Neuronal stem cell (in vitro differentiated cells): Measurements from ENCODE around the gene KCNQ1.

ENCODE experiments used
- DNase-seq: peaks from one replicate; pipeline ENCODE4 v3.0.0-alpha.2; 2013; ENCODE audit warnings: low spot score
- H2AFZ ChIP-seq: one replicate; pipeline ENCODE4 v1.6.1; 2013; ENCODE audit warnings: mild to moderate bottlenecking, low read length, inconsistent platforms
- H2AK5ac ChIP-seq: 2 replicates; pipeline ENCODE4 v1.6.1; 2013; ENCODE audit warnings: low read depth, mild to moderate bottlenecking, inconsistent platforms, low read length, moderate library complexity, mixed read lengths
- H2BK120ac ChIP-seq: 2 replicates; pipeline ENCODE4 v1.6.1; 2013; ENCODE audit warnings: low read depth, mild to moderate bottlenecking, inconsistent platforms, low read length, moderate library complexity, mixed read lengths
- H2BK12ac ChIP-seq: one replicate; pipeline ENCODE4 v1.6.1; 2013; ENCODE audit warnings: low read length, inconsistent platforms
- H2BK15ac ChIP-seq: 2 replicates; pipeline ENCODE4 v1.6.1; 2013; ENCODE audit warnings: mild to moderate bottlenecking, low read length, inconsistent platforms, mixed read lengths
- H2BK5ac ChIP-seq: one replicate; pipeline ENCODE4 v1.6.1; 2013; ENCODE audit warnings: inconsistent platforms, mild to moderate bottlenecking, low read length, moderate library complexity
- H3K14ac ChIP-seq: one replicate; pipeline ENCODE4 v1.6.1; 2013; ENCODE audit warnings: low read length, inconsistent platforms
- H3K18ac ChIP-seq: 2 replicates; pipeline ENCODE4 v1.6.1; 2013; ENCODE audit warnings: low read length, inconsistent platforms
- H3K23ac ChIP-seq: 2 replicates; pipeline ENCODE4 v1.6.1; 2013; ENCODE audit warnings: low read depth, mild to moderate bottlenecking, mixed read lengths, low read length, inconsistent platforms; ENCODE audit not compliant: poor library complexity
- H3K27ac ChIP-seq: replicated peaks from 3 replicates; pipeline ENCODE4 v1.5.1; 2013; ENCODE audit warnings: low read length, inconsistent platforms
- H3K27me3 ChIP-seq, 3 experiments: 2 replicates each; pipeline ENCODE4 v1.6.1; 2013; ENCODE audit warnings: low read length in 3 of 3, mild to moderate bottlenecking in 2 of 3, inconsistent platforms in 1 of 3, low read depth in 1 of 3, mixed read lengths in 1 of 3, moderate library complexity in 1 of 3; ENCODE audit not compliant: control insufficient read depth in 3 of 3, insufficient read depth in 3 of 3
- H3K36me3 ChIP-seq, 2 donors: replicated peaks in 1 of 2; 2 replicates each; pipeline ENCODE4 v1.6.1; 2013; ENCODE audit warnings: low read length in 2 of 2; ENCODE audit not compliant: control insufficient read depth in 2 of 2, insufficient read depth in 2 of 2
- H3K4ac ChIP-seq: 2 replicates; pipeline ENCODE4 v1.6.1; 2013; ENCODE audit warnings: inconsistent platforms, mild to moderate bottlenecking, low read length, moderate library complexity
- H3K4me1 ChIP-seq, 2 donors: 1 replicate in 1 of 2; 2 replicates in 1 of 2; pipeline ENCODE4 v1.6.1; 2013; ENCODE audit warnings: low read length in 2 of 2, low read depth in 1 of 2; ENCODE audit not compliant: control insufficient read depth in 2 of 2, insufficient read depth in 1 of 2
- H3K4me2 ChIP-seq: one replicate; pipeline ENCODE4 v1.6.1; 2013; ENCODE audit warnings: mild to moderate bottlenecking, low read length, inconsistent platforms; ENCODE audit not compliant: insufficient read depth, poor library complexity, severe bottlenecking
- H3K4me3 ChIP-seq, 2 donors: 2 replicates each; pipeline ENCODE4 v1.5.1; 2013; ENCODE audit warnings: low read length in 2 of 2, mild to moderate bottlenecking in 2 of 2, inconsistent platforms in 1 of 2, moderate library complexity in 1 of 2
- H3K79me1 ChIP-seq: one replicate; pipeline ENCODE4 v1.6.1; 2013; ENCODE audit warnings: low read depth, mild to moderate bottlenecking, inconsistent platforms, low read length, moderate library complexity
- H3K9ac ChIP-seq: one replicate; pipeline ENCODE4 v1.6.1; 2013; ENCODE audit warnings: mild to moderate bottlenecking, low read depth, low read length, inconsistent platforms; ENCODE audit not compliant: poor library complexity
- H3K9me3 ChIP-seq, 2 donors: replicated peaks in 1 of 2; 2 replicates each; pipeline versions ENCODE3 to v1.6.1; 2013; ENCODE audit warnings: low read length in 2 of 2, mild to moderate bottlenecking in 2 of 2, inconsistent platforms in 1 of 2, low read depth in 1 of 2, mixed read lengths in 1 of 2, moderate library complexity in 1 of 2; ENCODE audit not compliant: control insufficient read depth in 2 of 2, insufficient read depth in 1 of 2
- H4K8ac ChIP-seq: one replicate; pipeline ENCODE4 v1.6.1; 2013; ENCODE audit warnings: low read depth, mild to moderate bottlenecking, inconsistent platforms, low read length, moderate library complexity
- H4K91ac ChIP-seq: one replicate; pipeline ENCODE4 v1.6.1; 2013; ENCODE audit warnings: low read length, low read depth, mild to moderate bottlenecking, inconsistent platforms; ENCODE audit not compliant: poor library complexity
- WGBS, 2 donors: extraction: QIAGEN DNeasy Blood & Tissue Kit; methylation state at CpG; one replicate each; pipeline ENCODE4 v1.1.7; 2013; ENCODE audit warnings: missing lambda C conversion rate in 2 of 2, mixed read lengths in 1 of 2; ENCODE audit not compliant: insufficient read length in 2 of 2, insufficient replicate concordance in 1 of 2; ENCODE audit errors: extremely low coverage in 2 of 2; 5-methylcytosine and 5-hydroxymethylcytosine counted together

Gene KCNQ1

DNA sequence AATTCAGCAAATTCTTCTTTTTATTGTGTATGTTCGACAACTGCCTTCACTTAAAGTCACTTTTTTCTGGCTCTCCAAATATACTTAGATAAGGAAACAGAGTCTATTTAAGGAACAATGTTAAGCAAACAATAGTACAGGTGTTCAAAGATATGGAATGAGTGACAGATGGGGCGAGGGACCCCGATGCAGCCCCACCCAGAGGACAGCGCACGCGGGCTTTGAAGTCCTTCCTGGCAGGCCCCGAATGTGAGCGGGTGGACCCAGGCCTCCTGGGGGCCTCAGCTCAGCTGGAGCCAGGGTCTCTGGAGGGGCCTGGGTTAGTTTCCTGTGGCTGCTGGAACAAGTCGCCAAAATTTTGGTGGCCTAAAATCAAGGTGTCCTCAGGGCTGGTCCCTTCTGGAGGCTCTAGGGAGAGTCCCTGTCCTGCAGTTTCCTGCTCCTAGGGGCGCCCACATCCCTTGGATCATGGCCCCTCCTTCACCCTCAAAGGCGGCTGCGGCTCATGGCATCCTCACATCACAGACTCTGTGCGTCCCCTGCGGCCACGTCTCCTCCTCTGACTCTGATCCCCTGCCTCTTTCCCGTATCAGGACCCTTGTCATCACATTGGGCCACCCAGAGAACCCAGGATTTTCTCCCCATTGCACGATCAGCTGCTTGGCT, 295.6 kb downstream of the KCNQ1 start:
- H2BK120ac ChIP-seq: no peak overlapping the region
- peak overlapping the region; percentile 11 for H2BK5ac ChIP-seq
- H3K4me3 ChIP-seq: no peak overlapping the region
- H2BK15ac ChIP-seq: no peak overlapping the region
- H3K4me2 ChIP-seq: no peak overlapping the region
- H3K4me1 ChIP-seq: peaks cover 0 to 1% of the 10 kb centered on the region in 2 donors
- H3K9me3 ChIP-seq: no peaks in the 10 kb centered on the region
- no peak for DNase-seq
- no peaks in the 10 kb centered on the region for H3K36me3 ChIP-seq
- no CpG with 5 or more reads among the region's 17 CpGs for WGBS, 2 donors
- H3K9ac ChIP-seq: no peak overlapping the region
- H3K27ac ChIP-seq: no peak overlapping the region
- no peak overlapping the region for H4K91ac ChIP-seq
- peak overlapping the region; percentile 8 for H2AK5ac ChIP-seq
- H3K14ac ChIP-seq: no peak overlapping the region
- H3K27me3 ChIP-seq: peaks cover 0 to 43% (median 0%) of the 10 kb centered on the region in 3 experiments
- H3K18ac ChIP-seq: no peak overlapping the region
- H3K23ac ChIP-seq: no peak overlapping the region
- no peak overlapping the region for H4K8ac ChIP-seq
- no peak overlapping the region for H3K4ac ChIP-seq
- no peak overlapping the region for H2AFZ ChIP-seq
- H3K79me1 ChIP-seq: no peaks in the 10 kb centered on the region
- no peak overlapping the region for H2BK12ac ChIP-seq

DNA sequence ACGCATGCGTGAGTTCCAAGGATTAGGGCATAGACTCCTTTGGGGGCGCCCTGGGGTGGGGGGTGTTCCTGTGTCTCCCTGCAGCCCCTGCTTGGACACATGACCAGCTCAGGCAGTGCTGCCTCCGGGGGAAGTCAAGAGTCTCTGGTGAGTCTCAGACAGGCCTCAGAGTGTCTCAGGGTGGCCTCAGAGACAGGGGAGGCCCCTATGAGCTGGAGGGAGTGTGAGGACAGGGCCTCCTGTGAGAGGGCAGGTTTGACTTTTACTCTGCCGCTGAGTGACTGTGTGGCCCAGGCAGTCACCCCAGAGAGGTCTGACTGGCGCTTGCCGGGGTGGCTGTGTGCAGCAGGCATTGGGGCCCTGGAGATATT, 296.2 kb downstream of the KCNQ1 start:
- H3K27me3 ChIP-seq: peaks cover 0 to 46% (median 0%) of the 10 kb centered on the region in 3 experiments
- no peak overlapping the region for H4K8ac ChIP-seq
- no peak overlapping the region for H4K91ac ChIP-seq
- no peaks in the 10 kb centered on the region for H3K9me3 ChIP-seq
- WGBS, 2 donors: no CpG with 5 or more reads among the region's 7 CpGs
- no peaks in the 10 kb centered on the region for H3K79me1 ChIP-seq
- peaks cover 0 to 1% of the 10 kb centered on the region in 2 donors for H3K4me1 ChIP-seq
- peak overlapping the region; percentile 18 for H2BK15ac ChIP-seq
- DNase-seq: no peak
- H3K14ac ChIP-seq: no peak overlapping the region
- peak overlapping the region; percentile 76 for H3K18ac ChIP-seq
- H2BK120ac ChIP-seq: no peak overlapping the region
- H3K4ac ChIP-seq: no peak overlapping the region
- H2AK5ac ChIP-seq: peak overlapping the region; percentile 0
- H3K36me3 ChIP-seq: no peaks in the 10 kb centered on the region
- H2BK5ac ChIP-seq: no peak overlapping the region
- no peak overlapping the region for H3K4me2 ChIP-seq
- H3K23ac ChIP-seq: no peak overlapping the region
- no peak overlapping the region for H3K4me3 ChIP-seq
- H3K9ac ChIP-seq: no peak overlapping the region
- H2BK12ac ChIP-seq: no peak overlapping the region
- H3K27ac ChIP-seq: no peak overlapping the region
- no peak overlapping the region for H2AFZ ChIP-seq

DNA sequence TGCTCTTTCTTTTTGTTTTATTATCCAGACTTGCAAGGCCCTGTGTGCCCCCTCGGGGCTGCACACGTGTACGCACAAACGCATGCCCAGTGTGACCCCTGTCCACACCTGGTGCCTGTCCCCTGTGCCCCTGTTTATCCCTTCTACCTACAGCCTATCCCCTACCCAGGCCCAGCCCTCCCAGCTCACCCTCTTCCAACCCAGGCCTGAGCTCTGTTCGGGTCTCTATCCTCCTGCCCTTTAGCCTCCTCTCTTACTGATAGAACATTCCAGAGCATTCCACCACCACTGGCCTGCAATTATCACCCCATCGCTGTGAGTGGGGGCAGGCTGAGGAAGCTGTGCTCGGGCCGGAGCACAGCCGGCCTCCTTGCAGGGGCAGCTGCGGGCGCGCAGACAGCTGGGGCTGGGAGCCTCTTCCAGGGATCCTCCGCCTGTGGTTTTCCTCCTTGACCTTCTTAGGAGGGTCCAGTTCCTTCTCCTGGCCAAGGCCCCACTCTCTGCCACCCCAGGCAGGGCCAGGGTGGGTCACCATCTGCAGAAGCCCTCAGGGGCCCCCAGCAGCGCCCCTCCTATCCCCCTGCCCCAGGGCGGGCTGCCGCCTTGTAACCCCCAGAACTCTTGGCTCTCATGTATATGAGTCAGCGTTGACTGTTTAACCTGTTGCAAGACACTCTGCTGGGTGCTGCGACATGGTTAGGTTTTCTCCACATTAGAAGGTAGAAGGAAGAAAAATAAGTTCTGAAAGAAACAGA, 296.7 kb downstream of the KCNQ1 start:
- Histone ChIP-seq H2AFZ (no peak overlapping the region), H2BK15ac (peak overlapping the region; percentile 18), H3K4me3 (no peak overlapping the region), H3K23ac (peak overlapping the region; percentile 18), H2BK5ac (no peak overlapping the region), H3K4me2 (no peak overlapping the region), H3K4ac (no peak overlapping the region), H3K14ac (no peak overlapping the region), H2BK12ac (no peak overlapping the region), H3K36me3 (no peaks in the 10 kb centered on the region), H3K4me1 (peaks cover 0 to 1% of the 10 kb centered on the region in 2 donors), H3K27ac (no peak overlapping the region), H3K9me3 (no peaks in the 10 kb centered on the region), H3K18ac (peak overlapping the region; percentile 61), H2AK5ac (peak overlapping the region; percentile 0), H3K9ac (no peak overlapping the region), H3K79me1 (no peaks in the 10 kb centered on the region), H2BK120ac (no peak overlapping the region), H3K27me3 (peaks cover 0 to 46% (median 0%) of the 10 kb centered on the region in 3 experiments), H4K8ac (no peak overlapping the region), H4K91ac (no peak overlapping the region)
- no peak for DNase-seq
- no CpG with 5 or more reads among the region's 18 CpGs for WGBS, 2 donors

GRCh38 chr11:2742201-2742600, 297.4 kb downstream of the KCNQ1 start:
- Histone ChIP-seq H3K4me2 (no peak overlapping the region), H2AK5ac (peak overlapping the region; percentile 74), H2BK120ac (no peak overlapping the region), H4K91ac (no peak overlapping the region), H2BK15ac (no peak overlapping the region), H3K9ac (no peak overlapping the region), H3K27me3 (peaks cover 0 to 46% (median 0%) of the 10 kb centered on the region in 3 experiments), H3K9me3 (no peaks in the 10 kb centered on the region), H2BK5ac (no peak overlapping the region), H4K8ac (no peak overlapping the region), H3K23ac (no peak overlapping the region), H3K4me1 (peaks cover 0 to 1% of the 10 kb centered on the region in 2 donors), H3K4me3 (no peak overlapping the region), H3K27ac (no peak overlapping the region), H2AFZ (no peak overlapping the region), H3K18ac (peak overlapping the region; percentile 88), H3K14ac (no peak overlapping the region), H3K36me3 (no peaks in the 10 kb centered on the region), H3K79me1 (no peaks in the 10 kb centered on the region), H3K4ac (peak overlapping the region; percentile 32), H2BK12ac (no peak overlapping the region)
- no CpG with 5 or more reads among the region's 5 CpGs for WGBS, 2 donors
- DNase-seq: no peak
